ENCODE data around the gene CCNT2. TPM values are rescaled to one million over a fixed set of nuclear protein-coding genes. Genes with fewer than 3 reads are reported as not detected.

Gene CCNT2
- total RNA-seq, 3 donors from 2014 or later: 35.8 to 62.8 (median 40.3) TPM

- intact Hi-C loops (cut with DNase I; ENCODE audit: low total_unique reads): no loop called here
- H3K36me3 ChIP-seq: no peaks in the 10 kb centered on the region
- H3K27ac ChIP-seq: no peak overlapping the region
- no peak overlapping the region for H3K4me3 ChIP-seq
- DNase-seq (ENCODE audit: low spot score in 2 of 2): no peak
- peaks cover 0 to 19% of the 10 kb centered on the region in 2 donors for H3K4me1 ChIP-seq
- no peaks in the 10 kb centered on the region for H3K27me3 ChIP-seq
- no peaks in the 10 kb centered on the region for H3K9me3 ChIP-seq
- TF ChIP-seq, protein P1, sequence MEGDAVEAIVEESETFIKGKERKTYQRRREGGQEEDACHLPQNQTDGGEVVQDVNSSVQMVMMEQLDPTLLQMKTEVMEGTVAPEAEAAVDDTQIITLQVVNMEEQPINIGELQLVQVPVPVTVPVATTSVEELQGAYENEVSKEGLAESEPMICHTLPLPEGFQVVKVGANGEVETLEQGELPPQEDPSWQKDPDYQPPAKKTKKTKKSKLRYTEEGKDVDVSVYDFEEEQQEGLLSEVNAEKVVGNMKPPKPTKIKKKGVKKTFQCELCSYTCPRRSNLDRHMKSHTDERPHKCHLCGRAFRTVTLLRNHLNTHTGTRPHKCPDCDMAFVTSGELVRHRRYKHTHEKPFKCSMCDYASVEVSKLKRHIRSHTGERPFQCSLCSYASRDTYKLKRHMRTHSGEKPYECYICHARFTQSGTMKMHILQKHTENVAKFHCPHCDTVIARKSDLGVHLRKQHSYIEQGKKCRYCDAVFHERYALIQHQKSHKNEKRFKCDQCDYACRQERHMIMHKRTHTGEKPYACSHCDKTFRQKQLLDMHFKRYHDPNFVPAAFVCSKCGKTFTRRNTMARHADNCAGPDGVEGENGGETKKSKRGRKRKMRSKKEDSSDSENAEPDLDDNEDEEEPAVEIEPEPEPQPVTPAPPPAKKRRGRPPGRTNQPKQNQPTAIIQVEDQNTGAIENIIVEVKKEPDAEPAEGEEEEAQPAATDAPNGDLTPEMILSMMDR (IDR thresholded peaks at IDR 0.05): no peak
- TF ChIP-seq POLR2AphosphoS5 (IDR thresholded peaks at IDR 0.05): no peak
- no peak for TF ChIP-seq POLR2A (IDR thresholded peaks at IDR 0.05)
Observed at GRCh38 chr2:134924912-134925311, 6.3 kb downstream of the CCNT2 start.

GRCh38 chr2:134926231-134926931 is 7.8 kb downstream of the CCNT2 start:
- Histone ChIP-seq H3K9me3 (no peaks in the 10 kb centered on the region), H3K36me3 (no peaks in the 10 kb centered on the region), H3K4me1 (peaks cover 0 to 10% of the 10 kb centered on the region in 2 donors), H3K4me3 (no peak overlapping the region), H3K27ac (no peak overlapping the region), H3K27me3 (no peaks in the 10 kb centered on the region)
- intact Hi-C loops (cut with DNase I; ENCODE audit: low total_unique reads): no loop called here
- no peak for TF ChIP-seq POLR2AphosphoS5 (IDR thresholded peaks at IDR 0.05)
- TF ChIP-seq, protein P1 (IDR thresholded peaks at IDR 0.05): no peak
- no peak for TF ChIP-seq POLR2A (IDR thresholded peaks at IDR 0.05)
- no peak for DNase-seq (ENCODE audit: low spot score in 2 of 2)

- TF ChIP-seq POLR2A (IDR thresholded peaks at IDR 0.05): no peak
- TF ChIP-seq POLR2AphosphoS5 (IDR thresholded peaks at IDR 0.05): no peak
- Histone ChIP-seq H3K36me3 (no peaks in the 10 kb centered on the region), H3K4me1 (peaks cover 0 to 10% of the 10 kb centered on the region in 2 donors), H3K27me3 (no peaks in the 10 kb centered on the region), H3K4me3 (no peak overlapping the region), H3K27ac (no peak overlapping the region), H3K9me3 (no peaks in the 10 kb centered on the region)
- intact Hi-C loops (cut with DNase I; ENCODE audit: low total_unique reads): no loop called here
- no peak for DNase-seq (ENCODE audit: low spot score in 2 of 2)
Observed at GRCh38 chr2:134927195-134927594, 8.6 kb downstream of the CCNT2 start.

GRCh38 chr2:134932864-134933526 is 14.4 kb downstream of the CCNT2 start:
- intact Hi-C loops (cut with DNase I; ENCODE audit: low total_unique reads): no loop called here
- H3K4me1 ChIP-seq: peaks cover 0 to 4% of the 10 kb centered on the region in 2 donors
- H3K4me3 ChIP-seq: no peak overlapping the region
- H3K27ac ChIP-seq: no peak overlapping the region
- TF ChIP-seq, protein P1 (IDR thresholded peaks at IDR 0.05): no peak
- TF ChIP-seq POLR2A (IDR thresholded peaks at IDR 0.05): no peak
- no peaks in the 10 kb centered on the region for H3K27me3 ChIP-seq
- no peak for DNase-seq (ENCODE audit: low spot score in 2 of 2)
- no peaks in the 10 kb centered on the region for H3K36me3 ChIP-seq
- no peaks in the 10 kb centered on the region for H3K9me3 ChIP-seq

DNA sequence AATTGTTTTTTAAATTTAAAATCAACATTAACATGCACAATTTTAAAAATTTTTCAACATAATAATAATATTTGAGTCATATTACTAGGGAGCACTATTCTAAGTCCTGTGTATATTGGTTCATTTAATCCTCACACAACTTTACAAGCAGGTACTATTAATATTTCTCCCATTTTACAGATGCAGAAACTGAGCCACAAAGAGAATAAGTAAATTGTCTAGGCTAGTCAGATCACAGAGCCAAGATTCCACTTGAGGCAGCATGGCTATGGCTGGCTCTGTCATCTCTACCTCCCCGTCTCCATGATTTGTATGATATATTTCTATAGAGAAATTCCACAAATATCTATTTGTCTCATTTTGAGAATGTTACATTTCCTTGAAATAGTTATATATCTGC is 15.1 kb downstream of the CCNT2 start:
- Histone ChIP-seq H3K27ac (no peak overlapping the region), H3K27me3 (no peaks in the 10 kb centered on the region), H3K4me1 (peaks cover 0 to 4% of the 10 kb centered on the region in 2 donors), H3K36me3 (no peaks in the 10 kb centered on the region), H3K4me3 (no peak overlapping the region), H3K9me3 (no peaks in the 10 kb centered on the region)
- intact Hi-C loops (cut with DNase I; ENCODE audit: low total_unique reads): no loop called here
- DNase-seq (ENCODE audit: low spot score in 2 of 2): no peak
- TF ChIP-seq POLR2A (IDR thresholded peaks at IDR 0.05): no peak
- TF ChIP-seq POLR2AphosphoS5 (IDR thresholded peaks at IDR 0.05): no peak
- TF ChIP-seq, protein P1 (IDR thresholded peaks at IDR 0.05): no peak
